NOMO-1 (cell line): ENCODE results near the gene INTS1.

ENCODE experiments used
- DNase-seq, 2 experiments: peaks; one replicate each; lab custom pipeline; 2025; ENCODE audit not compliant: unreplicated experiment in 2 of 2; lab: John Stamatoyannopoulos, UW

The INTS1 gene

DNA sequence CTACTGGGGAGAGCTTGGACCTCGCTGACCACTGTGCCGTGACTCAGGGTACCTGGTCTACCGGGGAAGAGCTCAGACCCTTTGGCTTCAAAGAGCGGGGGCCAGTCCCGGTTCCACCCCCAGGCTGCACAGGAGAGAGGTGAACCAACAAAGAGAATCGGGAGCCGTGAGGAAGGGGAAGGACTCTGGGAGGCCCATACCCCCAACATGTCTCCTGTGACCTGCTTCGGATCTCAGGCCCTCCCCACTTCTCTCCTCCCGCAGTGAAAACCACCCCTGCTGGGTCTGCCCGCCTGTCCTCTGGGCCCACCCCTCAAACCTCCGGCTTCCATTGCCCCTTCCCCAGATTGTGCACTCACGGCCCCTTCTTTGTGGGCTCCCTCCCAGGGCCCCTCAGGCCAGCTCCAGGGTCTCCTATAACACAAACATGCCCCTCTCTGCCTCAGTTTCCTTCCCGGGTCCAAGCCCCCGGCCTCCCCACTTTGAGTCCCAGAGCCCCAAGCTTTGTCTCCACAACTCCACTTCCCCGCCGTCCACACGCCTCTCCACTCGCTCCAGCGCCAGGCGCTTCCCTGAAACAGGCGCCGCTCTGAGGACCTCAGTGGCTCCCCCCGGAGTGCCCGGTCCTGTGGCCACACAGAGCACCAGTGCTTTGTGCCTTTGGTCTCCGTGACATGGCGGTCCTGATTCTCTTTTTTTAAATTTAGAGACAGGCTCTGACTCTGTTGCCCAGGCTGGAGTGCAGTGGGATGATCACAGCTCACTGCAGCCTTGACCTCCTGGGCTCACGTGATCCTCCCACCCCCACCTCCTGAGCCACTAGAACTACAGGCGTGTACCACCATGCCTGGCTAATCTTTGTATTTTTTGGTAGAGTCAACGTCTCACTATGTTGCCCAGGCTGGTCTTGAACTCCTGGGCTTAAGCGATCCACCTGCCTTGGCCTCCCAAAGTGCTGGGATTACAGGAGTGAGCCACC, 7.5 kb upstream of the INTS1 start:
- DNase-seq = no peak

GRCh38 chr7:1510780-1511154, 6.6 kb upstream of the INTS1 start:
- DNase-seq = no peak

DNA sequence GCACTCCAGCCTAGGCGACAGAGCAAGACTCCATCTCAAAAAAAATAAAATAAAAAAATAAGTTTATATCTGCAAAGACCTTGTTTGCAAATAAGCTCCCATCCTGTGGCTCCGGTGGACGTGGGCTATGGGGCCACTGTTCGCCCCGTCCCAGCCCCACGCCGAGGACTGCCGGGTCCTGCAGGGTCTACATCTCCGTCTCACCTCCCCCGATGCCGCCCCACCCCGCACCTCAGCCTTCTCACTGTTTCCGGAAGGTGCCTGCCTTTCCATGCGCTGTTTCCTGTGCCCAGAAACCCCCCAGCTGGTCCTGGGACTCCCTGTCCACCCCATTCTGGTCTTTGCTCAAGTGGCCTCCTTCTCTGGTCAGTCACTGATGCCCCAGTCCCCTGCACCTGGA, 5.0 kb upstream of the INTS1 start:
- DNase-seq = no peak

GRCh38 chr7:1508277-1508758, 4.1 kb upstream of the INTS1 start:
- no peak for DNase-seq

- peak in 1 of 2 experiments; percentile 12 for DNase-seq
Observed at GRCh38 chr7:1505731-1506550, 1.8 kb upstream of the INTS1 start.

GRCh38 chr7:1503390-1503789, 799 bp downstream of the INTS1 start:
- DNase-seq = no peak

- no peak for DNase-seq
Observed at GRCh38 chr7:1502845-1503244, 1.3 kb downstream of the INTS1 start.

DNA sequence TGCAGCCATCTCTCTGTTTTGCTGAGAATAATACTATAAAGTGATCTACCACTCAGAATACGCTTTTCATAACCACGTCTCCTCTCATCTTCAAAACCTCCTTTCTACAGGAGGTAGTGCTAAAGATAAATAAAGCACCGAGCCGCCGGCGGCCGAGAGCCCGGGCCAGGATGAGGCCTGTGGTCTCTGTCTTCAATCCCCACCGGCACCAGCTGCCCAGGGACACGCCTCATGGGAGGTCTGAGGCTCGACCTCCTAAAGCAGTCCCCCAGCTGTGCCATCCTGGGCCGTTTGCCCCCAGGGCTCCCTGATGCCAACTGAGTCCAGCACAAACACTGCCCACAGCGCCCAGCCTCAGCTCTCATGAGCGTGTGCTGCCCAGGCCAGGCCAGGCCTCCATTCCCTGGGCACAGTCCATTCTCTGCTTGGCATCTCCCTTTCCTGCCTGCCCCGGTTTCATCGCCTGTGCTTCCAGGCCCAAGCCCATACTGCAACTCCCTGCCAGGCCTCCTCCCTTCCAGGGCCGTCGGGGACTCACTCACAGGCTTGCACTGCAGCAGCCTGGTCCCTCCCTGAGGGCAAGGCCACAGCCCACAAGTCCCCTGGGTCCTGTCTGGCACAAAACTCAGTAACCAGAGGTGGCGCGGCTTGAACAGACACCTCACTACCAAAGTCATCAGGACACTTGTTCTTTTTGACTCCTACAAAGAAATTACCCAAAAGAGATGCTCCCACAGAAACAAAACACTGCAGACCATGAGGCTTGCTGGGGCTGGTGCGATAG, 2.5 kb downstream of the INTS1 start:
- DNase-seq = no peak

DNA sequence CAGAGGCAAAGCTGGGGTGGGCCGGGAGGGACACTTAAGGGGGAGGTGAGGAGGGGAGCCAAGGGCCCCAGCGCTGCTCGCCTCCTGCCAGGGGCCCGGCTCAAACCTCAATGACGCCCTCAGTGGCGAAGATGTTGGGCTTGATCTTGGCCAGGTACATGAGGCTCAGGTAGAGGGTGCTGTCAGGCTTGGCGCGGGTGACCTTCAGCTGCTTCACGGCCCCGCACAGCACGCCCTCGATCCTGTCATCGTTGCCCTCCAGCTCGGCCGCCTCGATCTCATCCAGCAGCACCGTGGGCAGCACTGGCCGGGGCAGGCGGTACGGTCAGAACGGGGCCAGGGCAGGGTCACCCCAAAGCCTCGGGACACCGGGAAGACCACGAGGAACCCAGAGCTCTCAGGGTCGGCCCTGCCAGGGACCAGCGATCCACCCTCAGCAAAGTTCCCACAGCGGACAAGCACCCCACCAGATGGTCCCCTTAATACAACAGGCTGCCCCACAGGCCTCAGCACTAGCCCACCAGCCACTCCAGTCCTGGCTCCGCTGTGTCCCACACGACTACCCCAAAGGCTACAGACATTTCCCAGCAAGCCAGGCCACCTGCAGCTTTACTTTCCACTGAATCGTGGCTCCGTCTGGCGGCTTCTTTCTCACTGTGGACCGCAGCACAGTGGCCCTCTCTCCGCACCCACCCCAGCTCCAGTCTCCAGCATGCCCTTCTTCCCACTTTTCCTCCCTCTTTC, 4.0 kb downstream of the INTS1 start:
- DNase-seq = no peak

- DNase-seq = no peak
Observed at GRCh38 chr7:1499367-1500029, 4.7 kb downstream of the INTS1 start.

- no peak for DNase-seq
Observed at GRCh38 chr7:1498370-1499305, 5.6 kb downstream of the INTS1 start.

- no peak for DNase-seq
Observed at GRCh38 chr7:1497293-1497927, 6.8 kb downstream of the INTS1 start.

- DNase-seq = no peak
Observed at GRCh38 chr7:1496531-1497292, 7.5 kb downstream of the INTS1 start.

- no peak for DNase-seq
Observed at GRCh38 chr7:1495564-1496242, 8.5 kb downstream of the INTS1 start.

- no peak for DNase-seq
Observed at GRCh38 chr7:1494866-1495563, 9.2 kb downstream of the INTS1 start.

GRCh38 chr7:1494447-1494846, 9.7 kb downstream of the INTS1 start:
- DNase-seq = no peak
